Upper lobe of left lung (tissue), 4 donors: ENCODE results near the gene GPRC6A.

Experiments
- EP300 ChIP-seq, 4 donors: sonication (generic); formaldehyde crosslinking; IDR thresholded peaks; one replicate each; pipeline ENCODE4 v1.5.1; 2017; ENCODE audit warnings: antibody characterized with exemption in 4 of 4, control low read depth in 2 of 4
- POLR2A ChIP-seq, 4 donors: fragments of 450-650 bp; IDR thresholded peaks; one replicate each; pipeline ENCODE4 v1.5.1; 2016 to 2017; ENCODE audit warnings: antibody characterized with exemption in 4 of 4, mild to moderate bottlenecking in 2 of 4
- POLR2AphosphoS5 ChIP-seq, 2 donors: sonication (generic); formaldehyde crosslinking; IDR thresholded peaks; one replicate each; pipeline ENCODE4 v1.5.1; 2017; ENCODE audit warnings: antibody characterized with exemption in 2 of 2
- TF ChIP-seq, protein P1 (sequence below), 6 experiments: fragments of 450-650 bp in 4 of 6; fragments of 200-600 bp in 2 of 6; sonication (generic) in 2 of 6; IDR thresholded peaks; one replicate each; pipeline ENCODE4 v1.5.1; 2016 to 2019; ENCODE audit warnings: antibody characterized with exemption in 6 of 6

DNA sequence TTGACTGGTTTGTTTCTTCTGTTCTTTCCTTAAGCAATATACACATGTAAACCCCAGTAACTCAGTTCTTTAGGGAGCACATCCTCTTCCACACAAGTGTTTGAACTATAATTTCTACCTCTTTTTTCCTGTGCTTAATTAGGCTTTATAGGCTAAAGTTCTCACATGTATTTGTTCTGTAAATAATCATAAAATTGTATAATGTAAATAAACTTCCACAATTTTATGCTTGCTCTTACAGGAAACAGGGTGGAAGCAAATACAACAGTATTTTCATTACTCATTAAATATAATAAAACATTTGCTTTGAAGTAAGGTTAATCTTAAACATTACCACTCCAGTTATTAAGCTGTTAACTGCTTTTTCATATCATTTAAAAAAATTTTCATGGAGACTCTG, 26.9 kb downstream of the GPRC6A start:
- TF ChIP-seq, protein P1, sequence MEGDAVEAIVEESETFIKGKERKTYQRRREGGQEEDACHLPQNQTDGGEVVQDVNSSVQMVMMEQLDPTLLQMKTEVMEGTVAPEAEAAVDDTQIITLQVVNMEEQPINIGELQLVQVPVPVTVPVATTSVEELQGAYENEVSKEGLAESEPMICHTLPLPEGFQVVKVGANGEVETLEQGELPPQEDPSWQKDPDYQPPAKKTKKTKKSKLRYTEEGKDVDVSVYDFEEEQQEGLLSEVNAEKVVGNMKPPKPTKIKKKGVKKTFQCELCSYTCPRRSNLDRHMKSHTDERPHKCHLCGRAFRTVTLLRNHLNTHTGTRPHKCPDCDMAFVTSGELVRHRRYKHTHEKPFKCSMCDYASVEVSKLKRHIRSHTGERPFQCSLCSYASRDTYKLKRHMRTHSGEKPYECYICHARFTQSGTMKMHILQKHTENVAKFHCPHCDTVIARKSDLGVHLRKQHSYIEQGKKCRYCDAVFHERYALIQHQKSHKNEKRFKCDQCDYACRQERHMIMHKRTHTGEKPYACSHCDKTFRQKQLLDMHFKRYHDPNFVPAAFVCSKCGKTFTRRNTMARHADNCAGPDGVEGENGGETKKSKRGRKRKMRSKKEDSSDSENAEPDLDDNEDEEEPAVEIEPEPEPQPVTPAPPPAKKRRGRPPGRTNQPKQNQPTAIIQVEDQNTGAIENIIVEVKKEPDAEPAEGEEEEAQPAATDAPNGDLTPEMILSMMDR (IDR thresholded peaks at IDR 0.05) = no peak
- TF ChIP-seq POLR2A (IDR thresholded peaks at IDR 0.05) (no peak), POLR2AphosphoS5 (IDR thresholded peaks at IDR 0.05) (no peak), EP300 (IDR thresholded peaks at IDR 0.05) (no peak)
